Measurements from ENCODE around the gene DMWD. TPM values are rescaled to one million over a fixed set of nuclear protein-coding genes. Genes with fewer than 3 reads are reported as not detected.

DMWD gene
- total RNA-seq, 3 donors from 2014 or later (not counting 1 experiment from before 2014, with no cell fraction given) = 66.2 to 82.1 (median 66.3) TPM

DNA sequence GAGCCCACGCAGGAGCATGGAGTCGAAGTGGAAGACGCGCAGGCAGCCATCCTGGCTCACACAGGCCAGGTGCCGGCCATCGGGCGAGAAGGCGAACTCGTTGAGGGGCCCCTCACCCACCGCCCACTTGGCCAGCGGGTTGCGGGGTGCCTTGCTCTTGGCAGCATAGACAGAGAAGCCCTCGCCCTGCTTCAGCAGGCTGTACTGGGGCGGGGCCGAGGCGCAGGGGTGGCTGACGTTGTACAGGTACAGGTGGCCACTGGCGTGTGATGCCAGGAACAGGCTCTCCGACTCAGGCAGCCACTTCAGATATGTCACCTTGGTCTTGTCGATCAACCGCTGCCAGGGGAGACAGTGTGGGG is 6.1 kb downstream of the DMWD start:
- H3K4me1 ChIP-seq (ENCODE audit: control insufficient read depth, insufficient read depth, low read length) = peaks cover 13% of the 10 kb centered on the region
- intact Hi-C loops (cut with micrococcal nuclease) = no loop called here
- peaks cover 26% of the 10 kb centered on the region for H3K36me3 ChIP-seq (ENCODE audit: control insufficient read depth, insufficient read depth, low read length)
- H3K9me3 ChIP-seq (ENCODE audit: control insufficient read depth, insufficient read depth, low read length) = no peaks in the 10 kb centered on the region
- TF ChIP-seq, protein P1, sequence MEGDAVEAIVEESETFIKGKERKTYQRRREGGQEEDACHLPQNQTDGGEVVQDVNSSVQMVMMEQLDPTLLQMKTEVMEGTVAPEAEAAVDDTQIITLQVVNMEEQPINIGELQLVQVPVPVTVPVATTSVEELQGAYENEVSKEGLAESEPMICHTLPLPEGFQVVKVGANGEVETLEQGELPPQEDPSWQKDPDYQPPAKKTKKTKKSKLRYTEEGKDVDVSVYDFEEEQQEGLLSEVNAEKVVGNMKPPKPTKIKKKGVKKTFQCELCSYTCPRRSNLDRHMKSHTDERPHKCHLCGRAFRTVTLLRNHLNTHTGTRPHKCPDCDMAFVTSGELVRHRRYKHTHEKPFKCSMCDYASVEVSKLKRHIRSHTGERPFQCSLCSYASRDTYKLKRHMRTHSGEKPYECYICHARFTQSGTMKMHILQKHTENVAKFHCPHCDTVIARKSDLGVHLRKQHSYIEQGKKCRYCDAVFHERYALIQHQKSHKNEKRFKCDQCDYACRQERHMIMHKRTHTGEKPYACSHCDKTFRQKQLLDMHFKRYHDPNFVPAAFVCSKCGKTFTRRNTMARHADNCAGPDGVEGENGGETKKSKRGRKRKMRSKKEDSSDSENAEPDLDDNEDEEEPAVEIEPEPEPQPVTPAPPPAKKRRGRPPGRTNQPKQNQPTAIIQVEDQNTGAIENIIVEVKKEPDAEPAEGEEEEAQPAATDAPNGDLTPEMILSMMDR (IDR thresholded peaks at IDR 0.05) = no peak
- H3K4me1 Mint-ChIP-seq = peaks cover 14 to 34% of the 10 kb centered on the region in 2 donors
- no peak overlapping the region for H3K4me3 ChIP-seq (ENCODE audit: low read length)
- H3K27me3 Mint-ChIP-seq (ENCODE audit: low read depth in 2 of 2) = no peaks in the 10 kb centered on the region
- H3K4me3 Mint-ChIP-seq = no peak overlapping the region
- no peaks in the 10 kb centered on the region for H3K9me3 Mint-ChIP-seq
- DNase-seq = no peak
- no peaks in the 10 kb centered on the region for H3K27me3 ChIP-seq (ENCODE audit: control insufficient read depth, insufficient read depth, low read length)
- ATAC-seq = no peak
- H3K27ac Mint-ChIP-seq = no peak overlapping the region
- 98% methylated on average over 21 of the region's 21 CpGs for WGBS (ENCODE audit: insufficient coverage)
- no peak overlapping the region for H3K27ac ChIP-seq (ENCODE audit: low read length)
- peaks cover 14% of the 10 kb centered on the region for H3K36me3 Mint-ChIP-seq

DNA sequence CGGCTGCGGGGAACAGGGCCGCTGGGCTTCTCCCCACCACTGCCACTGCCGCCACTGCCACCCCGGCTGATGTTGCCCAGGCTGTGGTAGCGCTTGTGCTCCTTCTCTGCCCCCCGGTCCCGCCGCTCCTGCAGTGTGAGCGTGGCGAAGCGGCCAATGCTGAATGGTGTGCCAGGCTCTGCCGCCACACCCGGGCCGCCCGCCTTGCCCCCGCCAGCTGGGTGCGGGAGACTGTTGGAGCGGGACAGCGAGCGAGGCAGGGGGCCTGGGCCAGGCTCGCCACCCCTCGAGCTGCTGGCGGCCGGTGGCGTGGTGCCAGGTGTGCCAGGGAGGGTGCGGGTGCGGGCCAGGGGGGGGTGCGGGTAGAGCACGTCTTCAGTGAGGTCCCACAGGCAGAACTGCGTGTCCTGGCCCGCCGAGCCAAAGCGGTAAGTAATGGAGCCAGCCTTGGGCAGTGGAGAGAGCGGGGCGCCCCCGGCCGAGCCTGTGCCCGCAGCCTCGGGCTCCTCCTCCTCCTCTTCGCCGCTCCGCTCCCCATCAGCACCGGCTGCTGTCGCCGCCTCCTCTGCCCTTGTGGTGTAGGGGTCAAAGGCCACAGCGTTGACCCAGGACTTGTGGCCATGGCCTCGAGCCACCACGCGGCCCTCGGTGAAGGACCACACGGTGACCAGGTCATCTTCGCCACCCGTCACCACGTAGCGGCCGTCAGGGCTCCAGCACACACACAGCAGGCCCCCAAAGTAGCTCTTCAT is 6.7 kb downstream of the DMWD start:
- H3K27me3 ChIP-seq (ENCODE audit: control insufficient read depth, insufficient read depth, low read length) = no peaks in the 10 kb centered on the region
- H3K4me1 Mint-ChIP-seq = peaks cover 10 to 32% of the 10 kb centered on the region in 2 donors

GRCh38 chr19:45785097-45785496 is 7.5 kb downstream of the DMWD start:
- no peak overlapping the region for H3K27ac Mint-ChIP-seq
- H3K4me1 ChIP-seq (ENCODE audit: control insufficient read depth, insufficient read depth, low read length) = peaks cover under 1% of the 10 kb centered on the region
- no peak overlapping the region for H3K4me3 ChIP-seq (ENCODE audit: low read length)
- H3K4me1 Mint-ChIP-seq = peaks cover 10 to 33% of the 10 kb centered on the region in 2 donors
- no peaks in the 10 kb centered on the region for H3K9me3 Mint-ChIP-seq
- H3K9me3 ChIP-seq (ENCODE audit: control insufficient read depth, insufficient read depth, low read length) = no peaks in the 10 kb centered on the region
- H3K27me3 Mint-ChIP-seq (ENCODE audit: low read depth in 2 of 2) = no peaks in the 10 kb centered on the region
- peaks cover 26% of the 10 kb centered on the region for H3K36me3 ChIP-seq (ENCODE audit: control insufficient read depth, insufficient read depth, low read length)
- H3K36me3 Mint-ChIP-seq = peaks cover 14% of the 10 kb centered on the region
- WGBS (ENCODE audit: insufficient coverage) = 85% methylated on average over 5 of the region's 5 CpGs
- H3K4me3 Mint-ChIP-seq = no peak overlapping the region
- ATAC-seq = no peak
- no peak overlapping the region for H3K27ac ChIP-seq (ENCODE audit: low read length)
- intact Hi-C loops (cut with micrococcal nuclease) = no loop called here
- TF ChIP-seq, protein P1 (IDR thresholded peaks at IDR 0.05) = no peak
- no peak for DNase-seq
- H3K27me3 ChIP-seq (ENCODE audit: control insufficient read depth, insufficient read depth, low read length) = peaks cover 4% of the 10 kb centered on the region

More for the DNA sequence above, 6.7 kb downstream of the DMWD start:
- peaks cover 26% of the 10 kb centered on the region for H3K36me3 ChIP-seq (ENCODE audit: control insufficient read depth, insufficient read depth, low read length)
- DNase-seq = no peak
- Mint-ChIP-seq H3K27ac (no peak overlapping the region), H3K36me3 (peaks cover 14% of the 10 kb centered on the region), H3K27me3 (ENCODE audit: low read depth in 2 of 2) (no peaks in the 10 kb centered on the region), H3K9me3 (no peaks in the 10 kb centered on the region), H3K4me3 (no peak overlapping the region)
- TF ChIP-seq, protein P1 (IDR thresholded peaks at IDR 0.05) = no peak
- H3K27ac ChIP-seq (ENCODE audit: low read length) = no peak overlapping the region
- 96% methylated on average over 57 of the region's 57 CpGs for WGBS (ENCODE audit: insufficient coverage)
- intact Hi-C loops (cut with micrococcal nuclease) = no loop called here
- peaks cover 7% of the 10 kb centered on the region for H3K4me1 ChIP-seq (ENCODE audit: control insufficient read depth, insufficient read depth, low read length)
- no peak for ATAC-seq
- no peaks in the 10 kb centered on the region for H3K9me3 ChIP-seq (ENCODE audit: control insufficient read depth, insufficient read depth, low read length)
- no peak overlapping the region for H3K4me3 ChIP-seq (ENCODE audit: low read length)

- Mint-ChIP-seq H3K27me3 (ENCODE audit: low read depth in 2 of 2) (peaks cover 3 to 9% of the 10 kb centered on the region in 2 donors), H3K36me3 (peaks cover 11% of the 10 kb centered on the region), H3K27ac (no peak overlapping the region), H3K4me3 (no peak overlapping the region), H3K9me3 (no peaks in the 10 kb centered on the region), H3K4me1 (peaks cover 16 to 42% of the 10 kb centered on the region in 2 donors)
- WGBS (ENCODE audit: insufficient coverage) = 88% methylated on average over 4 of the region's 4 CpGs
- Histone ChIP-seq H3K36me3 (ENCODE audit: control insufficient read depth, insufficient read depth, low read length) (peaks cover 21% of the 10 kb centered on the region), H3K27ac (ENCODE audit: low read length) (no peak overlapping the region), H3K4me3 (ENCODE audit: low read length) (no peak overlapping the region), H3K9me3 (ENCODE audit: control insufficient read depth, insufficient read depth, low read length) (no peaks in the 10 kb centered on the region), H3K27me3 (ENCODE audit: control insufficient read depth, insufficient read depth, low read length) (peaks cover 8% of the 10 kb centered on the region), H3K4me1 (ENCODE audit: control insufficient read depth, insufficient read depth, low read length) (peaks cover 10% of the 10 kb centered on the region)
- no peak for DNase-seq
- intact Hi-C loops (cut with micrococcal nuclease) = no loop called here
- TF ChIP-seq, protein P1 (IDR thresholded peaks at IDR 0.05) = no peak
- ATAC-seq = no peak
Measured at GRCh38 chr19:45784096-45784495, 8.5 kb downstream of the DMWD start.

All from natural killer cell (primary cell).